Endothelial cell of umbilical vein (primary cell): Measurements from ENCODE around the gene ZFAND6. TPM values are rescaled to one million over a fixed set of nuclear protein-coding genes. Genes with fewer than 3 reads are reported as not detected.

Experiments
- BruUV-seq: library from RNA; stranded (reverse); fragments of 400-500 nt; replicated peaks from 2 replicates; lab custom pipeline; 2021; lab: Mats Ljungman, UMichigan
- CTCF ChIA-PET: fragments of 300-600, 350-600 bp; sonication (Branson Sonifier 250); formaldehyde crosslinking; loops from one replicate; lab custom pipeline; 2021; ENCODE audit warnings: antibody characterized with exemption, inconsistent platforms; lab: Charles Lee
- POLR2A ChIA-PET: fragments of 300-600, 350-600 bp; sonication (Branson Sonifier 250); formaldehyde crosslinking; loops from one replicate; lab custom pipeline; 2021; ENCODE audit warnings: antibody characterized with exemption, inconsistent platforms; lab: Charles Lee
- DNase-seq: peaks from one replicate; pipeline ENCODE4 v3.0.0-alpha.2; 2011; ENCODE audit warnings: low read depth, low spot score
- FAIRE-seq: peaks from 2 replicates; lab custom pipeline; 2011; peaks lifted over from hg19 to GRCh38; lab: Jason Lieb, UNC
- H2AFZ ChIP-seq: 2 replicates; pipeline ENCODE4 v1.6.0; 2012; ENCODE audit warnings: low read depth, low read length, control low read depth, inconsistent platforms
- H3K27ac ChIP-seq: 2 replicates; pipeline ENCODE4 v1.5.1; 2011; ENCODE audit warnings: low read depth, mild to moderate bottlenecking, control low read depth, low read length, moderate library complexity; ENCODE audit not compliant: insufficient read depth
- H3K27me3 ChIP-seq, 2 experiments: 2 replicates each; pipeline versions ENCODE4 v1.6.0 to v1.6.1; 2011; ENCODE audit warnings: low read length in 2 of 2, mixed read lengths in 1 of 2; ENCODE audit not compliant: control insufficient read depth in 2 of 2, insufficient read depth in 2 of 2
- H3K36me3 ChIP-seq, 2 experiments: 2 replicates in 1 of 2; 3 replicates in 1 of 2; pipeline ENCODE4 v1.5.1; 2011; ENCODE audit warnings: low read length in 2 of 2, mild to moderate bottlenecking in 1 of 2, moderate library complexity in 1 of 2; ENCODE audit not compliant: control insufficient read depth in 2 of 2, insufficient read depth in 2 of 2; ENCODE audit errors: extremely low read depth in 1 of 2
- H3K4me1 ChIP-seq: 3 replicates; pipeline ENCODE4 v1.5.1; 2011; ENCODE audit warnings: mild to moderate bottlenecking, low read length; ENCODE audit not compliant: control insufficient read depth, insufficient read depth; ENCODE audit errors: extremely low read depth
- H3K4me2 ChIP-seq: 2 replicates; pipeline ENCODE4 v1.6.1; 2011; ENCODE audit warnings: low read length, control low read depth, mixed read lengths; ENCODE audit not compliant: insufficient read depth
- H3K4me3 ChIP-seq, 3 experiments: fragments of 200-600 bp in 1 of 3; sonication (generic), shearing (Covaris generic) in 1 of 3; replicated peaks in 1 of 3; 2 replicates each; pipeline ENCODE4 v1.5.1; 2011 to 2016; ENCODE audit warnings: control low read depth in 3 of 3, low read length in 3 of 3, mild to moderate bottlenecking in 2 of 3, inconsistent platforms in 1 of 3, low read depth in 1 of 3, moderate library complexity in 1 of 3; ENCODE audit not compliant: insufficient read depth in 1 of 3
- H3K79me2 ChIP-seq: 2 replicates; pipeline ENCODE4 v1.6.0; 2012; ENCODE audit warnings: low read length, inconsistent platforms; ENCODE audit not compliant: control insufficient read depth, insufficient read depth
- H3K9ac ChIP-seq: replicated peaks from 2 replicates; pipeline ENCODE3; 2011; ENCODE audit warnings: low read length, control low read depth; ENCODE audit not compliant: insufficient read depth; ENCODE audit errors: extremely low read depth
- H3K9me1 ChIP-seq: replicated peaks from 3 replicates; pipeline ENCODE4 v1.6.0; 2011; ENCODE audit warnings: mild to moderate bottlenecking, low read length; ENCODE audit not compliant: control insufficient read depth, insufficient read depth; ENCODE audit errors: extremely low read depth
- H3K9me3 ChIP-seq: replicated peaks from 2 replicates; pipeline ENCODE4 v1.5.1; 2012; ENCODE audit warnings: low read length, inconsistent platforms; ENCODE audit not compliant: control insufficient read depth, insufficient read depth
- H4K20me1 ChIP-seq: replicated peaks from 2 replicates; pipeline ENCODE3; 2011; ENCODE audit warnings: mild to moderate bottlenecking, low read length; ENCODE audit not compliant: control insufficient read depth, insufficient read depth; ENCODE audit errors: extremely low read depth
- FOS ChIP-seq: IDR thresholded peaks from 2 replicates; pipeline ENCODE4 v1.6.1; 2011; ENCODE audit warnings: mild to moderate bottlenecking, low read length, moderate library complexity, borderline replicate concordance; ENCODE audit not compliant: insufficient read depth
- GATA2 ChIP-seq: IDR thresholded peaks from 2 replicates; pipeline ENCODE4 v1.7.0; 2011; ENCODE audit warnings: low read depth, mild to moderate bottlenecking, moderate library complexity, mixed read lengths, low read length; ENCODE audit not compliant: insufficient read length, insufficient read depth
- JUN ChIP-seq: IDR thresholded peaks from 2 replicates; pipeline ENCODE4 v1.6.1; 2011; ENCODE audit warnings: borderline replicate concordance, low read depth; ENCODE audit not compliant: insufficient read length, insufficient read depth
- MAX ChIP-seq: IDR thresholded peaks from 2 replicates; pipeline ENCODE4 v1.6.1; 2011; ENCODE audit not compliant: insufficient read depth, insufficient read length
- MYC ChIP-seq: IDR thresholded peaks from one replicate; pipeline ENCODE4 v1.6.1; 2011; ENCODE audit warnings: mild to moderate bottlenecking, low read depth, low read length
- POLR2A ChIP-seq: IDR thresholded peaks from 2 replicates; pipeline ENCODE4 v1.6.1; 2012; ENCODE audit warnings: low read depth, mild to moderate bottlenecking, control low read depth, low read length
- POLR2AphosphoS5 ChIP-seq: IDR thresholded peaks from 2 replicates; pipeline ENCODE4 v1.6.1; 2012; ENCODE audit warnings: low read depth, mild to moderate bottlenecking, control low read depth, low read length, moderate library complexity; ENCODE audit not compliant: insufficient read depth
- dilution Hi-C: fragments of 300-500 bp; cut with MboI; formaldehyde crosslinking; loops from one replicate; pipeline ENCODE4 v1.15.0; 2019; ENCODE audit warnings: low sequenced_read_pairs; ENCODE audit not compliant: extremely low pct_ligation_motif_present
- intact Hi-C: fragments of 100-400 bp; cut with micrococcal nuclease; formaldehyde crosslinking; loops from one replicate; pipeline ENCODE4 v1.10.0; 2022
- polyA plus RNA-seq, 4 experiments: library from polyadenylated mRNA; depleted of rRNA in 3 of 4; stranded (reverse) in 3 of 4; unstranded in 1 of 4; fragments of >200 nt; gene quantifications; 2 replicates each; pipeline versions ENCODE4 v1.2.1 to v1.2.3, GENCODE V29; 2011 to 2012; ENCODE audit warnings: missing spikeins in 1 of 4
- total RNA-seq: library from RNA; stranded (reverse); gene quantifications from 2 replicates; pipeline ENCODE4 v1.2.3, GENCODE V29; 2021

Gene ZFAND6
- total and polyA plus RNA-seq, 2 donors (not counting 3 experiments of a cell fraction or from before 2014, with no cell fraction given) = 50.3 to 97.9 TPM

- intact Hi-C loops (loop anchor here (1.0 to 10.0 kb wide), 2 partner anchors 146 to 794 kb away; no protein-coding TSS in a partner anchor), dilution Hi-C loops (no loop called here)
- H3K9me3 ChIP-seq = no peaks in the 10 kb centered on the region
- H3K4me3 ChIP-seq = no peak overlapping the region
- H3K36me3 ChIP-seq = no peaks in the 10 kb centered on the region
- TF ChIP-seq MAX = no peak
- no peak for TF ChIP-seq GATA2
- TF ChIP-seq FOS = peak; percentile 98
- peak; percentile 91 for TF ChIP-seq JUN
- no peak for TF ChIP-seq MYC
- TF ChIP-seq POLR2AphosphoS5 = peak; percentile 68
- no peak for TF ChIP-seq POLR2A
- H3K9ac ChIP-seq = no peak overlapping the region
- no peaks in the 10 kb centered on the region for H3K27me3 ChIP-seq
- DNase-seq (peak; percentile 91), FAIRE-seq (peak; percentile 98)
- H3K4me2 ChIP-seq = peak overlapping the region; percentile 26
- H3K27ac ChIP-seq = peak overlapping the region; percentile 41
- no peaks in the 10 kb centered on the region for H4K20me1 ChIP-seq
- ChIA-PET CTCF (interaction anchor here (0.6 to 1.2 kb wide), 3 partner anchors 19 to 131 kb away, joined by 3 read pairs; no protein-coding TSS in a partner anchor), POLR2A (interaction anchor here (1.4 kb wide), 1 partner anchor 18 kb away, joined by 4 read pairs; no protein-coding TSS in a partner anchor)
- no peak overlapping the region for H2AFZ ChIP-seq
- no peaks in the 10 kb centered on the region for H3K9me1 ChIP-seq
- peaks cover 31% of the 10 kb centered on the region for H3K4me1 ChIP-seq
- H3K79me2 ChIP-seq = no peaks in the 10 kb centered on the region
- no TSS peak for BruUV-seq
These were observed 119.7 kb downstream of the ZFAND6 start for GRCh38 chr15:80179025-80179759.
